ENCODE results near the gene DMRT2. TPM values are rescaled to one million over a fixed set of nuclear protein-coding genes. Genes with fewer than 3 reads are reported as not detected.

The DMRT2 gene
- total RNA-seq = not detected in 2 replicates

- peak; percentile 79 to 84 for DNase-seq (ENCODE audit: low read depth in 2 of 2)
These were observed at the start of gene DMRT2 for GRCh38 chr9:1050125-1050895. Gene DMRT2, plus strand, starts transcription at chr9:1050357. Its CDS starts 1,257 bp downstream, at chr9:1051614.

GRCh38 chr9:1001838-1002237, 48.3 kb upstream of the DMRT2 start:
- DNase-seq (ENCODE audit: low read depth in 2 of 2) = no peak

GRCh38 chr9:1002678-1003077, 47.5 kb upstream of the DMRT2 start:
- DNase-seq (ENCODE audit: low read depth in 2 of 2) = no peak

GRCh38 chr9:1005043-1005667, 45.0 kb upstream of the DMRT2 start:
- peak; percentile 28 to 60 for DNase-seq (ENCODE audit: low read depth in 2 of 2)

DNA sequence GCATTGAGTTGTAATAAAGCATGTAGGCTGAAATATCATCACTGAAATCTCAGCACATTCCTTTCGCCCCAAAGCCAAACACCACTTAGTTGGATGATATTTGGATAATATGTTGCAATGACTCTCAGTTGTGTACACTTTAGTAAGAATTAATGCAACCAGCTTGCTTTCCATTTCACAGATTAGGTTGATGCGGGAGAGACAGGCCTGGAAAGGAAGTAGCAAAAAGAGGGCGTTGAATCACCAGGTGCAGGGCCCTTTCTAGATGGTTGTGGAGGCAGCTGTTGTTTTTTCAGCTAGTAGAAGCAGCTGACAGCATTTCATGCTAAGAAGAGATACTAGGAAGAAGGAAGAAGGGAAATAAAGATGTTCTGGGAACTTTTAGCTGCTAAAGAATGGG, 42.8 kb upstream of the DMRT2 start:
- DNase-seq (ENCODE audit: low read depth in 2 of 2) = no peak

- DNase-seq (ENCODE audit: low read depth in 2 of 2) = no peak
These were observed 41.9 kb upstream of the DMRT2 start for GRCh38 chr9:1008216-1008615.

DNA sequence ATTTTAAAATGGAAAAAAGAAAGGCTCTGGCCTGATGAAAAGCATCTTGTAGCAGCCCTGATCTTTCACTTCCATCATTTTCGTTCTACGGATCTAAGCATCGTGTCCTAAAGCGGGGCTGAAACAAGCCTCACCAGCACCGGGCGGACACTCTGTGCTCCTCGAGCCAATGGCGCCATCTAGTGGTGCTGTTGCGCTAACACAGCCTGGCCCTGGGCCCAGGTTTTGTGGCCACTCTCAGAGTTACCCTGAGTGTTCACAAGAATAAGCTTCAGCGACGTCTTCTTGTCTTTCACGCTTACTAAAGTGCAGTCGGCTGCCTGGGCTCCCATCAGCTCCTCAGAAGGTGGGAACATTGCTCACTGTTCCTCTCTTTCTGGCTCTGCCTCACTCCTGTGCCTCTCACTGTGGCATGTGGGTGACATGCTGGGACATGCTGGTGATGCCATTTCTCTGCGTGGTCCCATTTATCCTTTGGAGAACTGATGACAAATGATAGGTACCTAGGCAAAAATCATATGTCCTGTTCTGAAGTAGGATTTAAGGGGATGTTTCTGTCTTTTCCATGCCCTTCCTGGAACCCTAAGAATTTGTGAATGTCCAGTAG, 41.0 kb upstream of the DMRT2 start:
- DNase-seq (ENCODE audit: low read depth in 2 of 2) = peak; percentile 39 to 71

GRCh38 chr9:1013021-1013420, 37.1 kb upstream of the DMRT2 start:
- DNase-seq (ENCODE audit: low read depth in 2 of 2) = no peak

GRCh38 chr9:1014225-1014624, 35.9 kb upstream of the DMRT2 start:
- no peak for DNase-seq (ENCODE audit: low read depth in 2 of 2)

DNA sequence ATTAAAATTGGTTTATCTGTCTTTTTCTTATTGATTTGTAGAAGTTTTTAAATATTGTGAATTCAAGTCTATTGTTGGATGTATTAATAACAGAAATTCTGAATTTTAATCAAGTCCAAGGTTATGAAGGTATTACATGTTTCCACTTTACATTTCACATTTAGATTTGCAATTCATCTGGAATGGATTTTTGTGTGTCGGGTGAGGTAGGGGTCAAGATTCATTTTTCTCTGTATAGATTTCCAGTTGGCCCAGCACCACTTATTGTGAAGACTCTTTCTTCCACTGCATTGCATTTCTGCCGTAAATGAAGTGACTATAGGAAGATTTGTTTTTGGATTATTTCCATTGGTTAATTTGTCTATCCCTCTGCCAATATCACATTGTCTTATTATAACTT, 35.5 kb upstream of the DMRT2 start:
- DNase-seq (ENCODE audit: low read depth in 2 of 2) = no peak

DNA sequence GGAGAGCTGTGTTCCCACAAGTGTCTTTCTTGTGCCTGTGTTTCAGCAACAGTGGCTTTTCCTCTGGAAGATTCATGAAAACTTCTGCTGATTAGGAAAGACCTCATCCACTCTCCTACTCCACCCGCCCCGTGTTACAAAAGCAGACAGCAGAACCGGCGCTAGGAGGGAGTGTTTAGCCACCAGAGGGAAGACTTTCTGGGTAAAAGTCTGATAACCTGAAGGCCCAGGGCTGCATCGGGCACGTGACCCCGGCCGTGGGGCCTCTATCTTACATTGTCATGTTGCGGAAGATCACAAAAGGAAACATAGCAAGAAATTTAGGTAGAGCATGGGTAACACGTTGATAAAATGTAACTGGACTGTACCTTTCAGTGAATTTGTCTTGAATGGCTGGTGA, 32.0 kb upstream of the DMRT2 start:
- DNase-seq (ENCODE audit: low read depth in 2 of 2) = peak in 1 of 2 donors; percentile 15

GRCh38 chr9:1024112-1024511, 26.0 kb upstream of the DMRT2 start:
- DNase-seq (ENCODE audit: low read depth in 2 of 2) = no peak

- DNase-seq (ENCODE audit: low read depth in 2 of 2) = no peak
These were observed 25.0 kb upstream of the DMRT2 start for GRCh38 chr9:1025131-1025530.

- no peak for DNase-seq (ENCODE audit: low read depth in 2 of 2)
These were observed 23.9 kb upstream of the DMRT2 start for GRCh38 chr9:1026219-1026618.

- DNase-seq (ENCODE audit: low read depth in 2 of 2) = no peak
These were observed 21.5 kb upstream of the DMRT2 start for GRCh38 chr9:1028501-1029190.

GRCh38 chr9:1031951-1032601, 18.1 kb upstream of the DMRT2 start:
- no peak for DNase-seq (ENCODE audit: low read depth in 2 of 2)

GRCh38 chr9:1034271-1034670, 15.9 kb upstream of the DMRT2 start:
- DNase-seq (ENCODE audit: low read depth in 2 of 2) = no peak

- no peak for DNase-seq (ENCODE audit: low read depth in 2 of 2)
These were observed 10.6 kb upstream of the DMRT2 start for GRCh38 chr9:1039589-1039988.

DNA sequence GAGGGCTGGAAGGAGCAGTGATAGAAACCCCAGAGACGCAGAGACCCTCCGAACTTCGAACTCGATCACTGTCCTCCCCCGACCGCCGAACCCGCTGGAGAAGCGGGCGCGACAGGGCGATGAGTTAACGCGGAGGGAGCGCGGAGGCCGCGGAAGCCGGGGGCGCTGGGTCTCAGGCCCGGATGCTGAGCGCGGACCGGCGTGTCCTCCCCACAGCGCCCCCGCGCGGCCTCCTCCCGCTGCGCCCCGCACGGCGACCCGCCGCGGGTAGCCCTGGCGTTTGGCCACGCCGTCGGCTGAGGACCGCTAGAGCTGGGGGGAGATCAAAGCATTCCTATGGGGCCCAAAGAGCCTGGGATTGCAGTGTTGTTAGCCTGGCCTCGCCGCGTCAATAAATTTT, 7.7 kb upstream of the DMRT2 start:
- DNase-seq (ENCODE audit: low read depth in 2 of 2) = no peak

GRCh38 chr9:1044643-1045042, 5.5 kb upstream of the DMRT2 start:
- no peak for DNase-seq (ENCODE audit: low read depth in 2 of 2)

All from dermis microvascular lymphatic vessel endothelial cell (primary cell).